ENCODE data around the gene MED13L. TPM values are rescaled to one million over a fixed set of nuclear protein-coding genes. Genes with fewer than 3 reads are reported as not detected.
"Not testable (repeated sequence)": the region's sequence is repeated elsewhere in the genome, so short reads cannot be mapped to it uniquely, and the experiment has no call there.

Gene MED13L
- total and polyA plus RNA-seq, 4 donors = 7.9 to 94.0 (median 37.7) TPM

DNA sequence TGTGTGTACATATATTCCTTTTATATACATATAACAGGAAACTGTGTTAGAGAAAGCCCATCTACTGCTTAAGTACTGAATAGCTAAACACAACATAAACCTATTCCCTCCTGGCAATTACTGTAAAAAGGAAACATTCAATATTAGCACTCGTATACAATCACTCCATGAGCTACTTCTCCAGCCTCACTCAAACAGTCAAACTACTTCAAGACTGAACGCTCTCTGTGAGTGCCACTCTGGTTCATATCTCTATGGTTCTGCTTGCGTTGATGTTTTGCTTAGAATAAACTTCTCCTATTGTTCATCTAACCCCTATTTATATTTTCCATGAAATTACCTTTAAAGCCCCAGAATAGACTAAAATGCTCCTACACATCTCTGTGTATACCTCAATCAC is 243.7 kb downstream of the MED13L start:
- WGBS = 97% methylated on average over 3 of the region's 3 CpGs
- no peaks in the 10 kb centered on the region for H3K36me3 ChIP-seq (ENCODE audit: control insufficient read depth in 4 of 4, insufficient read depth in 3 of 4, low read depth in 1 of 4, low read length in 3 of 4)

GRCh38 chr12:116031624-116032023 is 245.9 kb downstream of the MED13L start:
- H3K27me3 ChIP-seq (ENCODE audit: control insufficient read depth in 4 of 4, insufficient read depth in 4 of 4, low read length in 3 of 4); H3K27ac ChIP-seq (ENCODE audit: low read depth in 1 of 2, low read length in 2 of 2); H3K36me3 ChIP-seq (ENCODE audit: control insufficient read depth in 4 of 4, insufficient read depth in 3 of 4, low read depth in 1 of 4, low read length in 3 of 4); DNase-seq (ENCODE audit: low spot score); H3K4me3 ChIP-seq (ENCODE audit: low read depth in 1 of 3, low read length in 3 of 3); H3K4me1 ChIP-seq (ENCODE audit: control insufficient read depth in 4 of 4, insufficient read depth in 4 of 4, low read length in 3 of 4); H3K9me3 ChIP-seq (ENCODE audit: control insufficient read depth in 4 of 4, low read length in 3 of 4); H3K9ac ChIP-seq (ENCODE audit: low read depth in 1 of 2, low read length in 2 of 2): not testable (repeated sequence)
- WGBS = 99% methylated on average over 4 of the region's 4 CpGs

More for the DNA sequence above, 243.7 kb downstream of the MED13L start:
- no peak for DNase-seq (ENCODE audit: low spot score)
- no peak overlapping the region for H3K4me3 ChIP-seq (ENCODE audit: low read depth in 1 of 3, low read length in 3 of 3)
- no peak overlapping the region for H3K27ac ChIP-seq (ENCODE audit: low read depth in 1 of 2, low read length in 2 of 2)
- no peaks in the 10 kb centered on the region for H3K27me3 ChIP-seq (ENCODE audit: control insufficient read depth in 4 of 4, insufficient read depth in 4 of 4, low read length in 3 of 4)
- H3K4me1 ChIP-seq (ENCODE audit: control insufficient read depth in 4 of 4, insufficient read depth in 4 of 4, low read length in 3 of 4) = no peaks in the 10 kb centered on the region
- H3K9me3 ChIP-seq (ENCODE audit: control insufficient read depth in 4 of 4, low read length in 3 of 4) = peaks cover 0 to 2% (median 0%) of the 10 kb centered on the region in 4 donors
- TF ChIP-seq TAF1 (conservative IDR thresholded peaks at IDR 0.05) (no peak), YY1 (IDR thresholded peaks at IDR 0.05) (no peak), EGR1 (IDR thresholded peaks at IDR 0.05; ENCODE audit: low read depth in 2 of 2) (no peak), GABPA (IDR thresholded peaks at IDR 0.05 in 1 of 2, conservative IDR thresholded peaks at IDR 0.05 in 1 of 2) (no peak), RXRA (IDR thresholded peaks at IDR 0.05) (no peak), SP1 (IDR thresholded peaks at IDR 0.05) (no peak), ATF3 (IDR thresholded peaks at IDR 0.05) (no peak), ZBTB33 (IDR thresholded peaks at IDR 0.05) (no peak), FOXA2 (IDR thresholded peaks at IDR 0.05) (no peak), FOXA1 (IDR thresholded peaks at IDR 0.05) (no peak), RAD21 (IDR thresholded peaks at IDR 0.05) (no peak), MAX (IDR thresholded peaks at IDR 0.05) (no peak), JUND (IDR thresholded peaks at IDR 0.05) (no peak), HNF4A (conservative IDR thresholded peaks at IDR 0.05) (no peak), HNF4G (IDR thresholded peaks at IDR 0.05) (no peak)
- TF ChIP-seq, protein P1, sequence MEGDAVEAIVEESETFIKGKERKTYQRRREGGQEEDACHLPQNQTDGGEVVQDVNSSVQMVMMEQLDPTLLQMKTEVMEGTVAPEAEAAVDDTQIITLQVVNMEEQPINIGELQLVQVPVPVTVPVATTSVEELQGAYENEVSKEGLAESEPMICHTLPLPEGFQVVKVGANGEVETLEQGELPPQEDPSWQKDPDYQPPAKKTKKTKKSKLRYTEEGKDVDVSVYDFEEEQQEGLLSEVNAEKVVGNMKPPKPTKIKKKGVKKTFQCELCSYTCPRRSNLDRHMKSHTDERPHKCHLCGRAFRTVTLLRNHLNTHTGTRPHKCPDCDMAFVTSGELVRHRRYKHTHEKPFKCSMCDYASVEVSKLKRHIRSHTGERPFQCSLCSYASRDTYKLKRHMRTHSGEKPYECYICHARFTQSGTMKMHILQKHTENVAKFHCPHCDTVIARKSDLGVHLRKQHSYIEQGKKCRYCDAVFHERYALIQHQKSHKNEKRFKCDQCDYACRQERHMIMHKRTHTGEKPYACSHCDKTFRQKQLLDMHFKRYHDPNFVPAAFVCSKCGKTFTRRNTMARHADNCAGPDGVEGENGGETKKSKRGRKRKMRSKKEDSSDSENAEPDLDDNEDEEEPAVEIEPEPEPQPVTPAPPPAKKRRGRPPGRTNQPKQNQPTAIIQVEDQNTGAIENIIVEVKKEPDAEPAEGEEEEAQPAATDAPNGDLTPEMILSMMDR (IDR thresholded peaks at IDR 0.05; ENCODE audit: low read depth, low read length, missing input control) = no peak
- TF ChIP-seq, protein P2, sequence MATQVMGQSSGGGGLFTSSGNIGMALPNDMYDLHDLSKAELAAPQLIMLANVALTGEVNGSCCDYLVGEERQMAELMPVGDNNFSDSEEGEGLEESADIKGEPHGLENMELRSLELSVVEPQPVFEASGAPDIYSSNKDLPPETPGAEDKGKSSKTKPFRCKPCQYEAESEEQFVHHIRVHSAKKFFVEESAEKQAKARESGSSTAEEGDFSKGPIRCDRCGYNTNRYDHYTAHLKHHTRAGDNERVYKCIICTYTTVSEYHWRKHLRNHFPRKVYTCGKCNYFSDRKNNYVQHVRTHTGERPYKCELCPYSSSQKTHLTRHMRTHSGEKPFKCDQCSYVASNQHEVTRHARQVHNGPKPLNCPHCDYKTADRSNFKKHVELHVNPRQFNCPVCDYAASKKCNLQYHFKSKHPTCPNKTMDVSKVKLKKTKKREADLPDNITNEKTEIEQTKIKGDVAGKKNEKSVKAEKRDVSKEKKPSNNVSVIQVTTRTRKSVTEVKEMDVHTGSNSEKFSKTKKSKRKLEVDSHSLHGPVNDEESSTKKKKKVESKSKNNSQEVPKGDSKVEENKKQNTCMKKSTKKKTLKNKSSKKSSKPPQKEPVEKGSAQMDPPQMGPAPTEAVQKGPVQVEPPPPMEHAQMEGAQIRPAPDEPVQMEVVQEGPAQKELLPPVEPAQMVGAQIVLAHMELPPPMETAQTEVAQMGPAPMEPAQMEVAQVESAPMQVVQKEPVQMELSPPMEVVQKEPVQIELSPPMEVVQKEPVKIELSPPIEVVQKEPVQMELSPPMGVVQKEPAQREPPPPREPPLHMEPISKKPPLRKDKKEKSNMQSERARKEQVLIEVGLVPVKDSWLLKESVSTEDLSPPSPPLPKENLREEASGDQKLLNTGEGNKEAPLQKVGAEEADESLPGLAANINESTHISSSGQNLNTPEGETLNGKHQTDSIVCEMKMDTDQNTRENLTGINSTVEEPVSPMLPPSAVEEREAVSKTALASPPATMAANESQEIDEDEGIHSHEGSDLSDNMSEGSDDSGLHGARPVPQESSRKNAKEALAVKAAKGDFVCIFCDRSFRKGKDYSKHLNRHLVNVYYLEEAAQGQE (IDR thresholded peaks at IDR 0.05) = no peak
- no peak overlapping the region for H3K9ac ChIP-seq (ENCODE audit: low read depth in 1 of 2, low read length in 2 of 2)
